HCT116 (cell line): Measurements from ENCODE around the gene EPS15. TPM values are rescaled to one million over a fixed set of nuclear protein-coding genes. Genes with fewer than 3 reads are reported as not detected.

Experiments
- ATAC-seq: fragments of 200-7000 bp; cut with Tn5 transposase; 2 replicates; pipeline ENCODE4 v1.9.1; 2020; ENCODE audit warnings: mild to moderate bottlenecking, moderate library complexity
- BruUV-seq: library from RNA; stranded (reverse); fragments of 400-500 nt; replicated peaks from 2 replicates; lab custom pipeline; 2021; lab: Mats Ljungman, UMichigan
- CTCF ChIA-PET: fragments of 300-600 bp; sonication (Branson Sonifier 250); formaldehyde crosslinking; loops from one replicate; lab custom pipeline; 2021; ENCODE audit warnings: antibody characterized with exemption; lab: Charles Lee
- POLR2A ChIA-PET: fragments of 300-600, 350-600 bp; sonication (Branson Sonifier 250); formaldehyde crosslinking; loops from one replicate; lab custom pipeline; 2021; ENCODE audit warnings: antibody characterized with exemption; lab: Charles Lee
- RAD21 ChIA-PET, 2 experiments: fragments of 300-600 bp; sonication (Branson Sonifier 250); formaldehyde crosslinking; loops; one replicate each; lab custom pipeline; 2023; ENCODE audit warnings: low total read pairs in 2 of 2; ENCODE audit not compliant: uncharacterized antibody in 2 of 2, unreplicated experiment in 2 of 2, low non-redundant PET in 1 of 2; lab: Charles Lee
- DNase-seq: peaks from one replicate; pipeline ENCODE4 v3.0.0-alpha.2; 2010; ENCODE audit warnings: low read depth, low spot score
- H2AFZ ChIP-seq: fragments of 200-600 bp; shearing (Covaris generic), sonication (generic); 2 replicates; pipeline ENCODE4 v1.6.1; 2017; ENCODE audit warnings: low read depth, mixed run types, mixed read lengths, antibody characterized with exemption, low read length; ENCODE audit not compliant: poor library complexity, severe bottlenecking
- H3K27ac ChIP-seq: 2 replicates; pipeline ENCODE4 v1.5.1; 2012; ENCODE audit warnings: low read depth, low read length
- H3K27me3 ChIP-seq: fragments of 200-600 bp; sonication (generic); 2 replicates; pipeline ENCODE4 v1.6.1; 2016; ENCODE audit warnings: mixed run types, low read length, mixed read lengths; ENCODE audit not compliant: insufficient read depth
- H3K36me3 ChIP-seq, 2 experiments: fragments of 200-500 bp in 1 of 2; fragments of 200-600 bp in 1 of 2; sonication (Bioruptor generic) in 1 of 2; sonication (generic) in 1 of 2; 2 replicates each; pipeline versions ENCODE4 v1.5.1 to v1.6.1; 2014 to 2016; ENCODE audit warnings: low read length in 2 of 2, inconsistent platforms in 1 of 2, mixed read lengths in 1 of 2, mixed run types in 1 of 2; ENCODE audit not compliant: insufficient read depth in 2 of 2, control insufficient read depth in 1 of 2
- H3K4me1 ChIP-seq, 2 experiments: fragments of 200-600 bp in 1 of 2; sonication (generic) in 1 of 2; 2 replicates each; pipeline versions ENCODE4 v1.5.1 to v1.6.1; 2012 to 2017; ENCODE audit warnings: low read length in 2 of 2, inconsistent platforms in 1 of 2, mild to moderate bottlenecking in 1 of 2, mixed read lengths in 1 of 2, mixed run types in 1 of 2, moderate library complexity in 1 of 2; ENCODE audit not compliant: insufficient read depth in 2 of 2, control insufficient read depth in 1 of 2
- H3K4me2 ChIP-seq: fragments of 200-600 bp; sonication (generic); 2 replicates; pipeline ENCODE4 v1.6.1; 2017; ENCODE audit warnings: mixed run types, low read length, mixed read lengths
- H3K4me3 ChIP-seq, 2 experiments: fragments of 200-600 bp in 1 of 2; sonication (generic) in 1 of 2; replicated peaks in 1 of 2; 2 replicates each; pipeline ENCODE4 v1.5.1; 2011 to 2016; ENCODE audit warnings: low read length in 2 of 2, control low read depth in 1 of 2, low read depth in 1 of 2, mild to moderate bottlenecking in 1 of 2, mixed read lengths in 1 of 2, mixed run types in 1 of 2
- H3K79me2 ChIP-seq: fragments of 200-600 bp; sonication (generic); 2 replicates; pipeline ENCODE4 v1.6.1; 2017; ENCODE audit warnings: mild to moderate bottlenecking, mixed run types, low read length, moderate library complexity, mixed read lengths; ENCODE audit not compliant: insufficient read depth
- H3K9ac ChIP-seq: fragments of 200-600 bp; sonication (generic); 2 replicates; pipeline ENCODE4 v1.6.1; 2016; ENCODE audit warnings: low read length, mixed read lengths
- H3K9me2 ChIP-seq: fragments of 200-600 bp; sonication (generic), shearing (Covaris generic); 2 replicates; pipeline ENCODE4 v1.6.1; 2017; ENCODE audit warnings: mixed run types, mild to moderate bottlenecking, moderate library complexity; ENCODE audit not compliant: insufficient read depth
- H3K9me3 ChIP-seq, 2 experiments: fragments of 200-500 bp in 1 of 2; fragments of 200-600 bp in 1 of 2; sonication (Bioruptor generic) in 1 of 2; sonication (generic) in 1 of 2; 2 replicates each; pipeline ENCODE4 v1.6.1; 2014 to 2017; ENCODE audit warnings: low read length in 2 of 2, mixed read lengths in 2 of 2, inconsistent platforms in 1 of 2, low read depth in 1 of 2, mild to moderate bottlenecking in 1 of 2, mixed run types in 1 of 2, moderate library complexity in 1 of 2; ENCODE audit not compliant: control insufficient read depth in 1 of 2, insufficient read depth in 1 of 2
- H4K20me1 ChIP-seq: fragments of 200-600 bp; sonication (generic), shearing (Covaris generic); 2 replicates; pipeline ENCODE4 v1.6.1; 2017; ENCODE audit warnings: mixed run types, mild to moderate bottlenecking, moderate library complexity; ENCODE audit not compliant: insufficient read depth
- ATF3 ChIP-seq: IDR thresholded peaks from 2 replicates; pipeline ENCODE4 v1.6.1; 2012
- CBX3 ChIP-seq: IDR thresholded peaks from 2 replicates; pipeline ENCODE4 v1.6.1; 2012; ENCODE audit warnings: low read depth
- CEBPB ChIP-seq: IDR thresholded peaks from 2 replicates; pipeline ENCODE4 v1.6.1; 2012; ENCODE audit warnings: low read depth
- CTCF ChIP-seq, 3 experiments: fragments of 200-600 bp in 1 of 3; sonication (generic) in 1 of 3; IDR thresholded peaks in 2 of 3; conservative IDR thresholded peaks in 1 of 3; 2 replicates each; pipeline ENCODE4 v1.5.1; 2012 to 2017; ENCODE audit warnings: low read depth in 2 of 3, low read length in 2 of 3, antibody characterized with exemption in 1 of 3, borderline replicate concordance in 1 of 3, control low read depth in 1 of 3, mild to moderate bottlenecking in 1 of 3, mixed read lengths in 1 of 3, mixed run types in 1 of 3, moderate library complexity in 1 of 3; ENCODE audit not compliant: insufficient read depth in 1 of 3
- EGR1 ChIP-seq: IDR thresholded peaks from 2 replicates; pipeline ENCODE4 v1.6.1; 2012; ENCODE audit warnings: low read depth
- EZH2 ChIP-seq: fragments of 200-600 bp; sonication (generic); IDR thresholded peaks from 2 replicates; pipeline ENCODE4 v1.6.1; 2017; ENCODE audit warnings: antibody characterized with exemption, mixed run types
- EZH2phosphoT487 ChIP-seq: fragments of 200-600 bp; IDR thresholded peaks from 2 replicates; pipeline ENCODE4 v1.6.1; 2018; ENCODE audit warnings: antibody characterized with exemption, borderline replicate concordance
- FOSL1 ChIP-seq: IDR thresholded peaks from 2 replicates; pipeline ENCODE4 v1.6.1; 2012; ENCODE audit warnings: low read depth
- POLR2A ChIP-seq: IDR thresholded peaks from 2 replicates; pipeline ENCODE4 v1.7.0; 2011; ENCODE audit warnings: borderline replicate concordance; ENCODE audit not compliant: insufficient read depth, insufficient read length; ENCODE audit errors: extremely low read depth
- POLR2AphosphoS5 ChIP-seq: IDR thresholded peaks from 2 replicates; pipeline ENCODE4 v1.6.1; 2011; ENCODE audit warnings: mild to moderate bottlenecking, low read depth, low read length, moderate library complexity
- RAD21 ChIP-seq: IDR thresholded peaks from 2 replicates; pipeline ENCODE4 v1.6.1; 2012; ENCODE audit warnings: low read depth, mild to moderate bottlenecking
- REST ChIP-seq: IDR thresholded peaks from 2 replicates; pipeline ENCODE4 v1.6.1; 2012; ENCODE audit warnings: low read depth
- SIN3A ChIP-seq: IDR thresholded peaks from 2 replicates; pipeline ENCODE4 v1.6.1; 2012; ENCODE audit warnings: low read depth
- SP1 ChIP-seq: IDR thresholded peaks from 2 replicates; pipeline ENCODE4 v1.6.1; 2012; ENCODE audit warnings: low read depth
- SRF ChIP-seq: IDR thresholded peaks from 2 replicates; pipeline ENCODE4 v1.6.1; 2012; ENCODE audit warnings: low read depth
- TCF7L2 ChIP-seq: IDR thresholded peaks from 2 replicates; pipeline ENCODE4 v1.7.0; 2011; ENCODE audit warnings: borderline replicate concordance, inconsistent platforms; ENCODE audit not compliant: insufficient read depth, insufficient read length; ENCODE audit errors: extremely low read depth
- YY1 ChIP-seq: IDR thresholded peaks from 2 replicates; pipeline ENCODE4 v1.6.1; 2011; ENCODE audit warnings: low read length, low read depth, moderate library complexity, mild to moderate bottlenecking; ENCODE audit not compliant: insufficient replicate concordance; ENCODE audit errors: extremely low read depth
- ZBTB33 ChIP-seq: IDR thresholded peaks from 2 replicates; pipeline ENCODE4 v1.6.1; 2011; ENCODE audit warnings: mild to moderate bottlenecking, low read length, moderate library complexity; ENCODE audit not compliant: insufficient replicate concordance; ENCODE audit errors: extremely low read depth
- ZFX ChIP-seq: fragments of 450-650 bp; IDR thresholded peaks from 2 replicates; pipeline ENCODE4 v1.6.1; 2017
- ZNF274 ChIP-seq: fragments of 200-500 bp; sonication (Bioruptor generic); IDR thresholded peaks from 2 replicates; pipeline ENCODE4 v1.6.1; 2014; ENCODE audit warnings: mild to moderate bottlenecking, low read depth, low read length, inconsistent platforms
- intact Hi-C: fragments of 100-400 bp; cut with micrococcal nuclease; formaldehyde crosslinking; loops from 2 replicates; pipeline ENCODE4 v1.10.0; 2022
- total RNA-seq: library from RNA; stranded (reverse); gene quantifications from one replicate; pipeline ENCODE4 v1.2.1, GENCODE V29; 2021; ENCODE audit not compliant: unreplicated experiment

EPS15 gene
- total RNA-seq, 1 experiment from 2014 or later, result 41.2 TPM

GRCh38 chr1:51359879-51360278, 159.2 kb downstream of the EPS15 start:
- no peaks in the 10 kb centered on the region for H3K27me3 ChIP-seq
- H2AFZ ChIP-seq, result no peak overlapping the region
- no peaks in the 10 kb centered on the region for H4K20me1 ChIP-seq
- ATAC-seq, result no peak
- no peak overlapping the region for H3K9ac ChIP-seq
- CTCF ChIA-PET, result no interaction called here
- H3K4me3 ChIP-seq, result no peak overlapping the region
- RAD21 ChIA-PET, result no interaction called here
- intact Hi-C loops, result no loop called here
- H3K4me1 ChIP-seq, result peaks cover 2 to 7% of the 10 kb centered on the region in 2 experiments; a peak in 2 of 4 replicates
- TF ChIP-seq EZH2 (no peak), ZNF274 (no peak), ZBTB33 (no peak), EZH2phosphoT487 (no peak), ATF3 (no peak), REST (no peak), RAD21 (no peak), POLR2A (no peak), CEBPB (no peak), SIN3A (no peak), EGR1 (no peak), YY1 (no peak), SP1 (no peak), ZFX (no peak), POLR2AphosphoS5 (no peak), SRF (no peak), TCF7L2 (no peak), CBX3 (no peak), FOSL1 (no peak), CTCF (IDR thresholded peaks at IDR 0.05 in 2 of 3, conservative IDR thresholded peaks at IDR 0.05 in 1 of 3; ENCODE audit: borderline replicate concordance in 1 of 3, insufficient read depth in 1 of 3, low read depth in 2 of 3, low read length in 2 of 3) (no peak)
- no TSS peak for BruUV-seq
- H3K27ac ChIP-seq, result no peak overlapping the region
- POLR2A ChIA-PET, result no interaction called here
- no peak for DNase-seq
- no peaks in the 10 kb centered on the region for H3K9me3 ChIP-seq
- H3K9me2 ChIP-seq, result no peaks in the 10 kb centered on the region
- peaks cover 4 to 8% of the 10 kb centered on the region in 2 experiments; a peak in 1 of 4 replicates for H3K36me3 ChIP-seq
- H3K79me2 ChIP-seq, result no peaks in the 10 kb centered on the region
- no peak overlapping the region for H3K4me2 ChIP-seq
